ENCODE data around the gene NOTUM.
"Not testable (repeated sequence)": the region's sequence is repeated elsewhere in the genome, so short reads cannot be mapped to it uniquely, and the experiment has no call there.

NOTUM gene

GRCh38 chr17:81958633-81959342, 2.2 kb downstream of the NOTUM start:
- DNase-seq (ENCODE audit: low read depth in 2 of 3, low spot score in 2 of 3) = no peak

GRCh38 chr17:81957691-81958432, 3.1 kb downstream of the NOTUM start:
- no peak for DNase-seq (ENCODE audit: low read depth in 2 of 3, low spot score in 2 of 3)

GRCh38 chr17:81956607-81957589, 4.1 kb downstream of the NOTUM start:
- no peak for DNase-seq (ENCODE audit: low read depth in 2 of 3, low spot score in 2 of 3)

GRCh38 chr17:81955756-81956544, 5.0 kb downstream of the NOTUM start:
- DNase-seq (ENCODE audit: low read depth in 2 of 3, low spot score in 2 of 3) = no peak

- DNase-seq (ENCODE audit: low read depth in 2 of 3, low spot score in 2 of 3) = no peak
Observed at GRCh38 chr17:81955058-81955681, 5.8 kb downstream of the NOTUM start.

- no peak for DNase-seq (ENCODE audit: low read depth in 2 of 3, low spot score in 2 of 3)
Observed at GRCh38 chr17:81954131-81955057, 6.6 kb downstream of the NOTUM start.

GRCh38 chr17:81953443-81953842, 7.5 kb downstream of the NOTUM start:
- not testable (repeated sequence) for DNase-seq (ENCODE audit: low read depth in 2 of 3, low spot score in 2 of 3)

- no peak for DNase-seq (ENCODE audit: low read depth in 2 of 3, low spot score in 2 of 3)
Observed at GRCh38 chr17:81952792-81953228, 8.2 kb downstream of the NOTUM start.

GRCh38 chr17:81951785-81952684, 9.0 kb downstream of the NOTUM start:
- no peak for DNase-seq (ENCODE audit: low read depth in 2 of 3, low spot score in 2 of 3)

- no peak for DNase-seq (ENCODE audit: low read depth in 2 of 3, low spot score in 2 of 3)
Observed at GRCh38 chr17:81950501-81950900, 10.5 kb downstream of the NOTUM start.

- no peak for DNase-seq (ENCODE audit: low read depth in 2 of 3, low spot score in 2 of 3)
Observed at GRCh38 chr17:81948635-81949378, 12.2 kb downstream of the NOTUM start.

GRCh38 chr17:81947189-81947588, 13.8 kb downstream of the NOTUM start, which contains the start of gene MYADML2:
Gene MYADML2, minus strand, starts transcription at chr17:81947233. Its CDS starts 5,492 bp downstream, at chr17:81941741.
- DNase-seq (ENCODE audit: low read depth in 2 of 3, low spot score in 2 of 3) = no peak

GRCh38 chr17:81944858-81945257, 16.1 kb downstream of the NOTUM start:
- DNase-seq (ENCODE audit: low read depth in 2 of 3, low spot score in 2 of 3) = no peak

- no peak for DNase-seq (ENCODE audit: low read depth in 2 of 3, low spot score in 2 of 3)
Observed at GRCh38 chr17:81942167-81942553, 18.8 kb downstream of the NOTUM start.

GRCh38 chr17:81941484-81942166, 19.4 kb downstream of the NOTUM start:
- DNase-seq (ENCODE audit: low read depth in 2 of 3, low spot score in 2 of 3) = no peak

All from activated CD8-positive, alpha-beta memory T cell treated with anti-CD3 and anti-CD28 coated beads for 48 hours (primary cell).